ENCODE results near the gene ST7.

The ST7 gene

GRCh38 chr7:117179701-117180100 is 226.4 kb downstream of the ST7 start:
- TF ChIP-seq, protein P1, sequence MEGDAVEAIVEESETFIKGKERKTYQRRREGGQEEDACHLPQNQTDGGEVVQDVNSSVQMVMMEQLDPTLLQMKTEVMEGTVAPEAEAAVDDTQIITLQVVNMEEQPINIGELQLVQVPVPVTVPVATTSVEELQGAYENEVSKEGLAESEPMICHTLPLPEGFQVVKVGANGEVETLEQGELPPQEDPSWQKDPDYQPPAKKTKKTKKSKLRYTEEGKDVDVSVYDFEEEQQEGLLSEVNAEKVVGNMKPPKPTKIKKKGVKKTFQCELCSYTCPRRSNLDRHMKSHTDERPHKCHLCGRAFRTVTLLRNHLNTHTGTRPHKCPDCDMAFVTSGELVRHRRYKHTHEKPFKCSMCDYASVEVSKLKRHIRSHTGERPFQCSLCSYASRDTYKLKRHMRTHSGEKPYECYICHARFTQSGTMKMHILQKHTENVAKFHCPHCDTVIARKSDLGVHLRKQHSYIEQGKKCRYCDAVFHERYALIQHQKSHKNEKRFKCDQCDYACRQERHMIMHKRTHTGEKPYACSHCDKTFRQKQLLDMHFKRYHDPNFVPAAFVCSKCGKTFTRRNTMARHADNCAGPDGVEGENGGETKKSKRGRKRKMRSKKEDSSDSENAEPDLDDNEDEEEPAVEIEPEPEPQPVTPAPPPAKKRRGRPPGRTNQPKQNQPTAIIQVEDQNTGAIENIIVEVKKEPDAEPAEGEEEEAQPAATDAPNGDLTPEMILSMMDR (IDR thresholded peaks at IDR 0.05; ENCODE audit: borderline replicate concordance, control extremely low read depth, extremely low read depth, insufficient read depth, missing control alignments): no peak
- no peak for DNase-seq (ENCODE audit: low spot score)
- in situ Hi-C loops (cut with MboI; ENCODE audit: low sequenced_read_pairs, unreplicated experiment): no loop called here

GRCh38 chr7:117183729-117184128 is 230.4 kb downstream of the ST7 start:
- TF ChIP-seq, protein P1 (IDR thresholded peaks at IDR 0.05; ENCODE audit: borderline replicate concordance, control extremely low read depth, extremely low read depth, insufficient read depth, missing control alignments): no peak
- in situ Hi-C loops (cut with MboI; ENCODE audit: low sequenced_read_pairs, unreplicated experiment): no loop called here
- no peak for DNase-seq (ENCODE audit: low spot score)

GRCh38 chr7:117184367-117184766 is 231.1 kb downstream of the ST7 start:
- no peak for DNase-seq (ENCODE audit: low spot score)
- TF ChIP-seq, protein P1 (IDR thresholded peaks at IDR 0.05; ENCODE audit: borderline replicate concordance, control extremely low read depth, extremely low read depth, insufficient read depth, missing control alignments): no peak
- in situ Hi-C loops (cut with MboI; ENCODE audit: low sequenced_read_pairs, unreplicated experiment): no loop called here

DNA sequence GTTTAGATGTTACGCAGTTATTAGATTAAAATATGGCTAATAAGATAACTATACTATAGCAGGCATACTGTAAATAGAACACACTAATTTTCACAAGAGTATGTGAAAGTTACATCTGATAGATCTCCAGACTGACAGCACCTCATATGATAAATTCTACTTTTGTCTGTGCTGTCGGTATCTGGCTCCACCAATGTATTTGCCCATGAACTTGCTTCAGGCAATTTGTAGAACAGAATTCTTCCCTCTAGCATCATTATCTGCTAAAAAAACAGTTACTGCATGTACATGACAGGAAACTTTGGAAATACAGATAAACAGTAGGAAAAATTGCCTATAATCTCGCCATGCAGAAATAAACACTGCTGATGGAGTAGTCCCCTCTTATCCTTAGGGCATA is 231.8 kb downstream of the ST7 start:
- TF ChIP-seq, protein P1 (IDR thresholded peaks at IDR 0.05; ENCODE audit: borderline replicate concordance, control extremely low read depth, extremely low read depth, insufficient read depth, missing control alignments): no peak
- DNase-seq (ENCODE audit: low spot score): no peak
- in situ Hi-C loops (cut with MboI; ENCODE audit: low sequenced_read_pairs, unreplicated experiment): no loop called here

- no peak for DNase-seq (ENCODE audit: low spot score)
- in situ Hi-C loops (cut with MboI; ENCODE audit: low sequenced_read_pairs, unreplicated experiment): no loop called here
- TF ChIP-seq, protein P1 (IDR thresholded peaks at IDR 0.05; ENCODE audit: borderline replicate concordance, control extremely low read depth, extremely low read depth, insufficient read depth, missing control alignments): no peak
Observed at GRCh38 chr7:117186218-117187010, 233.1 kb downstream of the ST7 start.

DNA sequence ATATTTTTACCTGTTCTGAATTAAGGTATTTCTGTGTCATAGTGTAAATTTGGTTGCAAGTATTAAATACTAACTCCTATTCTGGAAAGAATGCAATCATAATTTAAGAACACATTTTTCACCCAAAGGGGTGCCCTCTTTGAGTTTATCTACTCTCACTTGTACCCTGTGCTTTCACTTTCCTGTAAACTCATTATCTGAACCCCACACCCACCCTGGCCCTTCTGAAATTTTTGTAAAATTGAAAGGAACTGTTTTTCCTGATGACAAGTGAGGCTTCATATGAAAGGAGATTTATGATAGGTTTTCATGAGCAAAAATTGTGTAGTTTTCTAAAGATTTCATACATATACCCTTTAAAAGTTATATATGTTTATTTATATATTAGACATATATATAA is 235.1 kb downstream of the ST7 start:
- in situ Hi-C loops (cut with MboI; ENCODE audit: low sequenced_read_pairs, unreplicated experiment): no loop called here
- DNase-seq (ENCODE audit: low spot score): no peak
- TF ChIP-seq, protein P1 (IDR thresholded peaks at IDR 0.05; ENCODE audit: borderline replicate concordance, control extremely low read depth, extremely low read depth, insufficient read depth, missing control alignments): no peak
